Thyroid gland (tissue), 4 donors: ENCODE results near the gene WIPF1. TPM values are rescaled to one million over a fixed set of nuclear protein-coding genes. Genes with fewer than 3 reads are reported as not detected.

ENCODE experiments used
- DNase-seq, 2 donors: peaks; one replicate each; pipeline ENCODE4 v3.0.0-alpha.2; 2019
- H3K27ac ChIP-seq, 3 donors: fragments of 200-600 bp; sonication (generic); 1 replicate in 2 of 3; 2 replicates in 1 of 3; pipeline ENCODE4 v1.5.1; 2016 to 2019; ENCODE audit warnings: mild to moderate bottlenecking in 1 of 3, moderate library complexity in 1 of 3
- H3K27me3 ChIP-seq: fragments of 200-600 bp; sonication (generic); one replicate; pipeline ENCODE4 v1.5.1; 2019
- H3K36me3 ChIP-seq, 2 donors: fragments of 200-600 bp; sonication (generic); one replicate each; pipeline ENCODE4 v1.5.1; 2016 to 2019
- H3K4me1 ChIP-seq, 2 donors: fragments of 200-600 bp; sonication (generic); one replicate each; pipeline ENCODE4 v1.5.1; 2017 to 2019
- H3K4me3 ChIP-seq, 3 donors: fragments of 200-600 bp; sonication (generic); replicated peaks in 1 of 3; 1 replicate in 2 of 3; 2 replicates in 1 of 3; pipeline ENCODE4 v1.5.1; 2016; ENCODE audit warnings: mild to moderate bottlenecking in 1 of 3
- H3K9me3 ChIP-seq: fragments of 200-600 bp; sonication (generic); one replicate; pipeline ENCODE4 v1.5.1; 2017
- CTCF ChIP-seq, 6 experiments: fragments of 200-600 bp in 3 of 6; fragments of 450-650 bp in 3 of 6; sonication (generic) in 3 of 6; IDR thresholded peaks; one replicate each; pipeline ENCODE4 v1.5.1; 2016 to 2019; ENCODE audit warnings: antibody characterized with exemption in 6 of 6, mild to moderate bottlenecking in 2 of 6, inconsistent platforms in 1 of 6, moderate library complexity in 1 of 6
- POLR2A ChIP-seq, 2 donors: fragments of 450-650 bp; IDR thresholded peaks; one replicate each; pipeline ENCODE4 v1.6.1; 2017; ENCODE audit warnings: antibody characterized with exemption in 2 of 2, mild to moderate bottlenecking in 2 of 2, moderate library complexity in 1 of 2
- WGBS, 2 donors: methylation state at CpG; one replicate each; pipeline ENCODE4 v1.1.5; 2017; 5-methylcytosine and 5-hydroxymethylcytosine counted together
- intact Hi-C: fragments of 100-400 bp; cut with DNase I; formaldehyde crosslinking; loops from one replicate; pipeline ENCODE4 v1.15.1; 2023
- total RNA-seq, 4 donors: library from RNA; depleted of rRNA; stranded (reverse); fragments of >200 nt; gene quantifications; one replicate each; pipeline ENCODE4 v1.2.3, GENCODE V29; 2016

The WIPF1 gene
- total RNA-seq, 4 donors from 2014 or later, result 15.2 to 32.7 (median 21.3) TPM

GRCh38 chr2:174546519-174547506 is 50.8 kb downstream of the WIPF1 start:
- Histone ChIP-seq H3K36me3 (no peaks in the 10 kb centered on the region), H3K4me3 (no peak overlapping the region), H3K27me3 (no peaks in the 10 kb centered on the region), H3K9me3 (no peaks in the 10 kb centered on the region), H3K4me1 (no peaks in the 10 kb centered on the region), H3K27ac (no peak overlapping the region)
- WGBS, 2 donors, result 68 to 81% methylated on average over 21 of the region's 21 CpGs
- intact Hi-C loops, result no loop called here
- DNase-seq, result peak in 1 of 2 donors; percentile 36
- no peak for TF ChIP-seq POLR2A (IDR thresholded peaks at IDR 0.05)
- peak in 3 of 6 experiments; percentile 26 to 54 (median 45) for TF ChIP-seq CTCF (IDR thresholded peaks at IDR 0.05)

- no peak for DNase-seq
- Histone ChIP-seq H3K27me3 (no peaks in the 10 kb centered on the region), H3K9me3 (no peaks in the 10 kb centered on the region), H3K36me3 (no peaks in the 10 kb centered on the region), H3K4me3 (no peak overlapping the region), H3K27ac (no peak overlapping the region), H3K4me1 (no peaks in the 10 kb centered on the region)
- 87 to 95% methylated on average over 3 of the region's 3 CpGs for WGBS, 2 donors
- intact Hi-C loops, result no loop called here
- TF ChIP-seq POLR2A (IDR thresholded peaks at IDR 0.05) (no peak), CTCF (IDR thresholded peaks at IDR 0.05) (no peak)
Measured at GRCh38 chr2:174545240-174545639, 52.4 kb downstream of the WIPF1 start.

- no peaks in the 10 kb centered on the region for H3K36me3 ChIP-seq
- no peak for DNase-seq
- intact Hi-C loops, result no loop called here
- no peaks in the 10 kb centered on the region for H3K9me3 ChIP-seq
- WGBS, 2 donors, result 85 to 92% methylated on average over 5 of the region's 5 CpGs
- H3K4me1 ChIP-seq, result no peaks in the 10 kb centered on the region
- H3K27me3 ChIP-seq, result no peaks in the 10 kb centered on the region
- no peak overlapping the region for H3K27ac ChIP-seq
- TF ChIP-seq CTCF (IDR thresholded peaks at IDR 0.05) (no peak), POLR2A (IDR thresholded peaks at IDR 0.05) (no peak)
- H3K4me3 ChIP-seq, result no peak overlapping the region
Measured at GRCh38 chr2:174544802-174545201, 52.8 kb downstream of the WIPF1 start.

- Histone ChIP-seq H3K27me3 (no peaks in the 10 kb centered on the region), H3K4me3 (no peak overlapping the region), H3K27ac (no peak overlapping the region), H3K4me1 (no peaks in the 10 kb centered on the region), H3K36me3 (no peaks in the 10 kb centered on the region), H3K9me3 (no peaks in the 10 kb centered on the region)
- WGBS, 2 donors, result 73 to 92% methylated on average over 3 of the region's 3 CpGs
- no peak for DNase-seq
- intact Hi-C loops, result no loop called here
- TF ChIP-seq POLR2A (IDR thresholded peaks at IDR 0.05) (no peak), CTCF (IDR thresholded peaks at IDR 0.05) (no peak)
Measured at GRCh38 chr2:174544156-174544555, 53.4 kb downstream of the WIPF1 start.

GRCh38 chr2:174540893-174541292 is 56.7 kb downstream of the WIPF1 start:
- H3K27ac ChIP-seq, result no peak overlapping the region
- intact Hi-C loops, result no loop called here
- TF ChIP-seq CTCF (IDR thresholded peaks at IDR 0.05), result no peak
- TF ChIP-seq POLR2A (IDR thresholded peaks at IDR 0.05), result no peak
- H3K27me3 ChIP-seq, result no peaks in the 10 kb centered on the region
- H3K4me3 ChIP-seq, result no peak overlapping the region
- no peaks in the 10 kb centered on the region for H3K4me1 ChIP-seq
- no peaks in the 10 kb centered on the region for H3K36me3 ChIP-seq
- no peak for DNase-seq
- 90 to 91% methylated on average over 5 of the region's 5 CpGs for WGBS, 2 donors
- no peaks in the 10 kb centered on the region for H3K9me3 ChIP-seq
